Stimulated activated CD4-positive, alpha-beta T cell treated with anti-CD3 and anti-CD28 coated beads, Interleukin-4, amount 100 ng/mL, for 1 hour (primary cell): ENCODE results near the gene PXT1.

Source experiments
- DNase-seq: peaks from one replicate; pipeline ENCODE4 v3.0.0-alpha.2; 2020

The PXT1 gene

GRCh38 chr6:36343109-36343680, 99.5 kb downstream of the PXT1 start:
- no peak for DNase-seq

- DNase-seq: peak; percentile 77
Observed at GRCh38 chr6:36340618-36341454, 101.8 kb downstream of the PXT1 start.
